Lower lobe of right lung (tissue), 2 donors: ENCODE results near the gene TMEM131L. TPM values are rescaled to one million over a fixed set of nuclear protein-coding genes. Genes with fewer than 3 reads are reported as not detected.

Source experiments
- ATAC-seq, 2 donors: fragments of 200-7000 bp; cut with Tn5 transposase; one replicate each; pipeline ENCODE4 v1.9.1; 2020 to 2022; ENCODE audit warnings: mild to moderate bottlenecking in 2 of 2, moderate library complexity in 2 of 2
- DNase-seq: peaks from one replicate; pipeline ENCODE4 v3.0.0-alpha.2; 2020
- H3K27ac ChIP-seq: fragments of 200-600 bp; one replicate; pipeline ENCODE4 v1.8.0; 2022
- H3K27me3 ChIP-seq: fragments of 200-600 bp; one replicate; pipeline ENCODE4 v1.8.0; 2022; ENCODE audit warnings: low read depth
- H3K36me3 ChIP-seq: fragments of 200-600 bp; one replicate; pipeline ENCODE4 v1.8.0; 2022; ENCODE audit warnings: mild to moderate bottlenecking
- H3K4me1 ChIP-seq: fragments of 200-600 bp; one replicate; pipeline ENCODE4 v1.8.0; 2022
- H3K4me3 ChIP-seq: fragments of 200-600 bp; one replicate; pipeline ENCODE4 v1.8.0; 2022; ENCODE audit warnings: mild to moderate bottlenecking
- H3K9me3 ChIP-seq: fragments of 200-600 bp; one replicate; pipeline ENCODE4 v1.8.0; 2022
- intact Hi-C: fragments of 100-400 bp; cut with DNase I; formaldehyde crosslinking; loops from one replicate; pipeline ENCODE4 v1.11.0; 2022
- total RNA-seq: library from RNA; stranded (reverse); fragmentation: NEBNext Ultra II Directional; extraction: Animal tissue kit (Norgen Biotek cat#: 25700); gene quantifications from one replicate; pipeline ENCODE4 v1.2.1, GENCODE V29; 2021
- TF ChIP-seq, protein P1 (sequence below): fragments of 200-600 bp; IDR thresholded peaks from one replicate; pipeline ENCODE4 v1.8.0; 2022; ENCODE audit warnings: antibody characterized with exemption, mild to moderate bottlenecking
- donor health status: DM: no; HTN: yes; CAD: no; lungs with severe emphysema.

TMEM131L gene
- total RNA-seq, 1 donor from 2014 or later: 21.7 TPM

GRCh38 chr4:153589703-153590595 is 123.8 kb downstream of the TMEM131L start:
- DNase-seq (no peak), ATAC-seq (no peak)
- Histone ChIP-seq H3K27me3 (no peaks in the 10 kb centered on the region), H3K27ac (no peak overlapping the region), H3K36me3 (peaks cover 59% of the 10 kb centered on the region), H3K4me1 (no peaks in the 10 kb centered on the region), H3K9me3 (no peaks in the 10 kb centered on the region), H3K4me3 (no peak overlapping the region)
- TF ChIP-seq, protein P1, sequence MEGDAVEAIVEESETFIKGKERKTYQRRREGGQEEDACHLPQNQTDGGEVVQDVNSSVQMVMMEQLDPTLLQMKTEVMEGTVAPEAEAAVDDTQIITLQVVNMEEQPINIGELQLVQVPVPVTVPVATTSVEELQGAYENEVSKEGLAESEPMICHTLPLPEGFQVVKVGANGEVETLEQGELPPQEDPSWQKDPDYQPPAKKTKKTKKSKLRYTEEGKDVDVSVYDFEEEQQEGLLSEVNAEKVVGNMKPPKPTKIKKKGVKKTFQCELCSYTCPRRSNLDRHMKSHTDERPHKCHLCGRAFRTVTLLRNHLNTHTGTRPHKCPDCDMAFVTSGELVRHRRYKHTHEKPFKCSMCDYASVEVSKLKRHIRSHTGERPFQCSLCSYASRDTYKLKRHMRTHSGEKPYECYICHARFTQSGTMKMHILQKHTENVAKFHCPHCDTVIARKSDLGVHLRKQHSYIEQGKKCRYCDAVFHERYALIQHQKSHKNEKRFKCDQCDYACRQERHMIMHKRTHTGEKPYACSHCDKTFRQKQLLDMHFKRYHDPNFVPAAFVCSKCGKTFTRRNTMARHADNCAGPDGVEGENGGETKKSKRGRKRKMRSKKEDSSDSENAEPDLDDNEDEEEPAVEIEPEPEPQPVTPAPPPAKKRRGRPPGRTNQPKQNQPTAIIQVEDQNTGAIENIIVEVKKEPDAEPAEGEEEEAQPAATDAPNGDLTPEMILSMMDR: no peak
- intact Hi-C loops: no loop called here

DNA sequence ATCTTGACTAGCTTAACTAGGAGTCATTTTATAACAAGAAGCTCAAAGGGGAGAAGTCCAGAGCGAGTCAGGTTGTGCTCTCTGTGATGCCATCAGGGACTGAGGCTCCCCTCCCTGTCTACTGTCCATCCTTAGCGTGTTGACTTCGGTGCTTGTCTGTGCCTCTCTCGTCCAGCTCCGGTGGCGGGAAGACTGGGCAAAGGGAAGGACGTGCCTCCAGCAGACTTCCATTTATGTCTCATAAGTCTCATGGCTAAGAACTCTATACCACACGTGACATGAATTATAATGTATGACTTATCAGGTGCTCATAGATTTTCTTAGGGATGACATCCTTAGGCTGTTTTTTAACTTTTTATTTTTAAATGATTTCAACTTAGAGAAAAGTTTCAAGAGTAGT is 125.3 kb downstream of the TMEM131L start:
- no peaks in the 10 kb centered on the region for H3K9me3 ChIP-seq
- H3K27me3 ChIP-seq: no peaks in the 10 kb centered on the region
- DNase-seq: no peak
- ATAC-seq: no peak
- H3K4me1 ChIP-seq: no peaks in the 10 kb centered on the region
- TF ChIP-seq, protein P1: no peak
- intact Hi-C loops: no loop called here
- no peak overlapping the region for H3K4me3 ChIP-seq
- no peak overlapping the region for H3K27ac ChIP-seq
- H3K36me3 ChIP-seq: peaks cover 59% of the 10 kb centered on the region

DNA sequence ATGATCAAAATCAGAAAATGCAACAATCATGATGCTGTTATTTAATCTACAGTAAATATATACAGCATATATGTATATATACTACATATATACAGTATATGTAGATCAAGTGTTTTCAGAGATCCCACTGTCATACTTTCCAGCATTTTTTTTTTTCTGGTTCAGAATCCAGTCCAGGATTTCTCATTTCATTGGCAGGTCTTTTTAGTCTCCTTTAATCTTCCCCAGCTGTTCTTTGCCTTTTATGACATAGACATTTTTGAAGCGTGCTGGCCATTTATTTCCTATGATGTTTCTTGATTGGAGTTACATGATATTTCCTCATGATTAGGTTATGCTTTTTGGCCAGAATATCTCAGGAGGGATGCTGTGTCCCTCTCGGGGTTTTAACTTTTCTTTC is 125.9 kb downstream of the TMEM131L start:
- H3K4me1 ChIP-seq: no peaks in the 10 kb centered on the region
- no peaks in the 10 kb centered on the region for H3K9me3 ChIP-seq
- no peaks in the 10 kb centered on the region for H3K27me3 ChIP-seq
- no peak overlapping the region for H3K4me3 ChIP-seq
- peaks cover 65% of the 10 kb centered on the region for H3K36me3 ChIP-seq
- no peak overlapping the region for H3K27ac ChIP-seq
- intact Hi-C loops: no loop called here
- no peak for ATAC-seq
- TF ChIP-seq, protein P1: no peak
- no peak for DNase-seq

- no peaks in the 10 kb centered on the region for H3K27me3 ChIP-seq
- no peak for ATAC-seq
- no peaks in the 10 kb centered on the region for H3K9me3 ChIP-seq
- intact Hi-C loops: no loop called here
- H3K4me1 ChIP-seq: no peaks in the 10 kb centered on the region
- no peak overlapping the region for H3K4me3 ChIP-seq
- no peak overlapping the region for H3K27ac ChIP-seq
- no peak for DNase-seq
- peaks cover 76% of the 10 kb centered on the region for H3K36me3 ChIP-seq
- TF ChIP-seq, protein P1: no peak
These were observed 127.0 kb downstream of the TMEM131L start for GRCh38 chr4:153593161-153593560.

DNA sequence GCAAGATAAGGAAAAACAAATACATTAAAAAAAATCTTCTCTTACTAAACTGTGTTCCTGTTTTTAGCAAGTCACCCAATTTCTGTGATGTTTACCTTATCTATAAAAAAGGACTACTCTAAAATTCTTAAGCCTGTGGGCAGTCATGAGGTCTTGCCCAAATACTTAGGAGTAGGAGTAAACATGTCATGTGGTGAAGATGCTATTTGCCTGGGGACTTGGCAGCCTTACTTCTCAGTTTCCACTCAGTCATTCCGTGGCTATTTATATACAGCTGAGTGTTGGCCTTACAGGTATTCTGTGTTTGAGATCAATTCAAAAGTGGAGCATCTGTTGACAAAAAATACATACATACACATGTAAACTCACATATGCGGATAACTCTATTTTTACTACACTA is 128.1 kb downstream of the TMEM131L start:
- ATAC-seq (peak; percentile 61 to 79), DNase-seq (no peak)
- TF ChIP-seq, protein P1: no peak
- H3K4me1 ChIP-seq: no peaks in the 10 kb centered on the region
- H3K27me3 ChIP-seq: no peaks in the 10 kb centered on the region
- peaks cover 78% of the 10 kb centered on the region for H3K36me3 ChIP-seq
- no peaks in the 10 kb centered on the region for H3K9me3 ChIP-seq
- H3K4me3 ChIP-seq: no peak overlapping the region
- intact Hi-C loops: no loop called here
- no peak overlapping the region for H3K27ac ChIP-seq
